Stomach smooth muscle (tissue), 2 donors: ENCODE results near the gene ARL5A.
"Not testable (repeated sequence)": the region's sequence is repeated elsewhere in the genome, so short reads cannot be mapped to it uniquely, and the experiment has no call there.

Experiments
- H3K27ac ChIP-seq: one replicate; pipeline ENCODE4 v1.7.0; 2013; ENCODE audit warnings: mild to moderate bottlenecking, low read length, inconsistent platforms
- H3K27me3 ChIP-seq, 2 donors: one replicate each; pipeline ENCODE4 v1.7.0; 2013; ENCODE audit warnings: low read length in 2 of 2; ENCODE audit not compliant: insufficient read depth in 2 of 2, control insufficient read depth in 1 of 2
- H3K36me3 ChIP-seq, 2 donors: one replicate each; pipeline ENCODE4 v1.7.0; 2013; ENCODE audit warnings: low read length in 2 of 2; ENCODE audit not compliant: control insufficient read depth in 2 of 2, insufficient read depth in 2 of 2
- H3K4me1 ChIP-seq: one replicate; pipeline ENCODE4 v1.7.0; 2013; ENCODE audit warnings: low read length; ENCODE audit not compliant: control insufficient read depth, insufficient read depth
- H3K4me3 ChIP-seq, 2 donors: one replicate each; pipeline ENCODE4 v1.7.0; 2013; ENCODE audit warnings: low read length in 2 of 2
- H3K9ac ChIP-seq, 2 donors: one replicate each; pipeline ENCODE4 v1.7.0; 2013; ENCODE audit warnings: low read length in 2 of 2, mild to moderate bottlenecking in 1 of 2
- H3K9me3 ChIP-seq, 2 donors: one replicate each; pipeline ENCODE4 v1.7.0; 2013; ENCODE audit warnings: low read length in 2 of 2; ENCODE audit not compliant: control insufficient read depth in 2 of 2
- donor health status: healthy.
- donor health status: Pancreatic carcinoma.

ARL5A gene, protein sequence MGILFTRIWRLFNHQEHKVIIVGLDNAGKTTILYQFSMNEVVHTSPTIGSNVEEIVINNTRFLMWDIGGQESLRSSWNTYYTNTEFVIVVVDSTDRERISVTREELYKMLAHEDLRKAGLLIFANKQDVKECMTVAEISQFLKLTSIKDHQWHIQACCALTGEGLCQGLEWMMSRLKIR

DNA sequence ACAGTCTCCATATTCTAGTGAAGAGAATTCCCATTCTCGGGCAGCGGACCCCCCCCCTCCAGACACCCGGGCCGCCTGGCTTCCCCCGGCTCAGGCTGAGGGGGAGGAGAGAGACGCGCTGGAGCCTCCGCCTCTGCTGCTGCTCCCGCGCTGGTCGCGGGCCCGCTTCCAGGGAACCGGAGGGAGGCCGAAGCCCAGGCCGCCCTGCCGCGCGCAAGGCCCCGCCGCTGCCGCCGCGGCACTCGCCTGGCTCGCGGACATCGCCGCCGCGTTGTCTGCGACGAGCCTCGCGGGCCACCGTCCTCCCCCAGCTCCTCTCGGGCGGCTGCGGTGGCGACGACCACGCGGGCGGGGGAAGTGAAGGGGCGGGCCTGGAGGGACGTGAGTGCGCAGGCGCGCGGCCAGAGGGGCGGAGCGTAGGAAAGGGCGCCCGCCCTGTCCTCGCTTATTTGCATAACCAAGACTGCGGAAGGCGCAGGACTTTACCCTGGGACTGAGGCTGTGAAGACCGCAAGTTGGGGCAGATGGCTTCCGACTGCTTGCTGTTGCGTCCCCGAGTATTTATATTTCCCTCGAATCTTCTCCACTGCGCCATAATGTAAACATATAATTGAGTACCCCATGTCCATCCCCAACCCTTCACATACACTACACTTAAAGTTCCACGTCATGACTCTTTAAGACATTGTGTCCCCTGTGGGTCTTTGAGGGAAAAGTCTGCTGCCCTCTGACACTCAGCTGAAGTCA is at the start of gene ARL5A:
Gene ARL5A (minus strand): TSS at position 279 of the 747 bp plus-strand sequence. CDS start 245 bp downstream, at position 34.
- peaks cover 5% of the 10 kb centered on the region for H3K4me1 ChIP-seq
- H3K27ac ChIP-seq, result peak within 1 kb of the TSS; percentile 72
- H3K9ac ChIP-seq, result peak within 1 kb of the TSS; percentile 75 to 87
- peak within 1 kb of the TSS; percentile 90 to 94 for H3K4me3 ChIP-seq
- H3K27me3 ChIP-seq, result no peaks in the 10 kb centered on the region
- no peaks in the 10 kb centered on the region for H3K36me3 ChIP-seq
- H3K9me3 ChIP-seq, result no peaks in the 10 kb centered on the region

- not testable (repeated sequence) for H3K27me3 ChIP-seq, H3K9ac ChIP-seq, H3K27ac ChIP-seq, H3K9me3 ChIP-seq, H3K4me1 ChIP-seq, H3K36me3 ChIP-seq, H3K4me3 ChIP-seq
Measured at GRCh38 chr2:151875631-151876030, 47.4 kb upstream of the ARL5A start.

DNA sequence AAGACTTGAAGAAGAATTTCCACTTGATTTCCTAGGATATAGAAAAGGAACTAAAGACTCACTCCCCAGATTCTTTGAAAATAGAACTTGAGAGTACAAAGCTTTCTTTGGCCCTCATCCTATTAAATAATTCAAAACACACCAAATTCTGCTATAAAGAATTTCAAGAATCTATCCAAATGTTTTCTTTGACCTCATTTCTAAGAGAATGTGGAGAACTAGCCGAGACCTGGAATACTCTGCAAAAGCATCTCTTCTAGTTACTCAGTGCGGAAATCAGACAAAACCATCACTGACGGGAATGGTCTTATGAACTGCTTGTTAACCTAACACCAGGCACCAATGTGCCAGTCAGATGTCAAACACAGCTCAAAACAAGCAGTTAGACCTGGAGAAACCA is 44.2 kb upstream of the ARL5A start:
- H3K27ac ChIP-seq, result no peak overlapping the region
- H3K36me3 ChIP-seq, result no peaks in the 10 kb centered on the region
- H3K27me3 ChIP-seq, result no peaks in the 10 kb centered on the region
- no peak overlapping the region for H3K9ac ChIP-seq
- H3K9me3 ChIP-seq, result no peaks in the 10 kb centered on the region
- H3K4me3 ChIP-seq, result no peak overlapping the region
- no peaks in the 10 kb centered on the region for H3K4me1 ChIP-seq

DNA sequence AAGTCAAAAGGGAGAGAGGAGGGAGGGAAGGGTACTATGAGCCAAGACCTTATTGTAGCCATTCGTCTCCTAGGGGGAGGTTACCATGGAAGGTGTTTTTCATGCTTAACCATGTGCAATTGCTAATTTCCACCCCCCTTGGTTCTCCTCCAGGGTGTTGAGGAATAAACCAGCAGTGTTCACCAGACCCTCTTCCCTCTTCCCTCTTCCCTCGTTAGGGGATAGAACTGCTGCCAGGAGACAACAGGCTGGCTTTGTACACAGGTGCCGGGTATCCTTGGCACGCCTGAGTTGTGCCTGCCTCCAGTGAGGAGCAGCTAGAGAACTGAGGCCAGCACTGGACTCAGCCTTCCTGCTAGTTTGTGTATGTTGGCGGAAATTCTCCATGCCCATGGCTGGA is 41.1 kb upstream of the ARL5A start:
- Histone ChIP-seq H3K4me1 (no peaks in the 10 kb centered on the region), H3K4me3 (no peak overlapping the region), H3K9ac (no peak overlapping the region), H3K27ac (no peak overlapping the region), H3K9me3 (no peaks in the 10 kb centered on the region), H3K27me3 (no peaks in the 10 kb centered on the region), H3K36me3 (no peaks in the 10 kb centered on the region)

- no peak overlapping the region for H3K4me3 ChIP-seq
- no peaks in the 10 kb centered on the region for H3K36me3 ChIP-seq
- H3K27ac ChIP-seq, result no peak overlapping the region
- H3K27me3 ChIP-seq, result no peaks in the 10 kb centered on the region
- H3K9me3 ChIP-seq, result no peaks in the 10 kb centered on the region
- H3K9ac ChIP-seq, result no peak overlapping the region
- H3K4me1 ChIP-seq, result peaks cover 7% of the 10 kb centered on the region
Measured at GRCh38 chr2:151862700-151863099, 34.5 kb upstream of the ARL5A start.

GRCh38 chr2:151861174-151861573 is 33.0 kb upstream of the ARL5A start:
- Histone ChIP-seq H3K9me3 (no peaks in the 10 kb centered on the region), H3K27ac (no peak overlapping the region), H3K36me3 (no peaks in the 10 kb centered on the region), H3K9ac (no peak overlapping the region), H3K4me1 (peaks cover 7% of the 10 kb centered on the region), H3K27me3 (no peaks in the 10 kb centered on the region), H3K4me3 (no peak overlapping the region)

DNA sequence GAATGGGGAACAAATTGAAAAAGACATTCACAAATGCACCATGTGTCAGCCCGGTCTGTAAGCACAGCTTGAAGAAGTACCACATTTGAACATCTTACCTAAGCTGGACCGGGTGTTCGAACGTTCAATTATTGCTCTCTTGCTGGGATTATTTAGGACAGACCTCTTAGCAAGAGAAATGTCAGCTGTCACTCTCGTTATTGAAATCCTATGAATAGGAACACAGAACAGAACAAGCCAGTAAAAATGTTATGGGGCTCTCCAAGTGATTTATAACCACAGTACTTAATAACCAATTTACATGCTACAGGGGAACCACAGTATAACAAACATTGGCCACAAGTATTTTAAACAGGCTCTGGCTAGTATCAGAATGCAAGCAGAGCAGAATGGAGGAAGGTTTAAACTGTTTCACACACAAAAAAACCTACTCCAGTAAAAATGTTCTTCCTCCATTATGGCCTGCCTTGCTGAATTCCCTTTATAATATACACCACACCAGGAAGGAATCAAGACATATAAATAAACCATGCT is 32.5 kb upstream of the ARL5A start:
- peaks cover 7% of the 10 kb centered on the region for H3K4me1 ChIP-seq
- peak overlapping the region in 1 of 2 donors; percentile 1 for H3K4me3 ChIP-seq
- no peaks in the 10 kb centered on the region for H3K36me3 ChIP-seq
- H3K9me3 ChIP-seq, result no peaks in the 10 kb centered on the region
- H3K9ac ChIP-seq, result no peak overlapping the region
- H3K27me3 ChIP-seq, result no peaks in the 10 kb centered on the region
- H3K27ac ChIP-seq, result no peak overlapping the region

- H3K4me1 ChIP-seq, result peaks cover 7% of the 10 kb centered on the region
- H3K9ac ChIP-seq, result no peak overlapping the region
- no peaks in the 10 kb centered on the region for H3K9me3 ChIP-seq
- peak overlapping the region in 1 of 2 donors; percentile 9 for H3K4me3 ChIP-seq
- no peak overlapping the region for H3K27ac ChIP-seq
- H3K27me3 ChIP-seq, result no peaks in the 10 kb centered on the region
- H3K36me3 ChIP-seq, result no peaks in the 10 kb centered on the region
Measured at GRCh38 chr2:151860210-151860609, 32.0 kb upstream of the ARL5A start.

DNA sequence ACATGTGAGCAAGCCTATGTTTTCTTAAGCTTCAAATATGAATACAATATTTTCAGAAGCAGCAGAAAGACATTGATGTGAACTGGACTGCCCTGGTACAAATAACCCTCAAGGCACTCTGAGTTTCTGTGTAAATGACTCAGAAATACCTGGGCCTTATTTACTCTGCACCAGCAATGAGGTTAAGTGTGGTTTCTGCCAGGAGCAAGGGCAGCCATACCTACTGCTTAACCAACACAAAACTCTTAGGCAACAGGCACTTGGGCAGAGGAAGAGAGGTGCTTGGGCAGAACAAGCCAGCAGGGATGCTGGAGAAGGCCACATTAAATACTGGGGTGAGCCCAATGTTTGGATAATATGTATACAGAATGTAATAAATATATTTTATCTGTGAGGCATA is 29.4 kb upstream of the ARL5A start:
- no peak overlapping the region for H3K4me3 ChIP-seq
- H3K9me3 ChIP-seq, result no peaks in the 10 kb centered on the region
- H3K27ac ChIP-seq, result no peak overlapping the region
- H3K36me3 ChIP-seq, result no peaks in the 10 kb centered on the region
- no peak overlapping the region for H3K9ac ChIP-seq
- H3K27me3 ChIP-seq, result no peaks in the 10 kb centered on the region
- H3K4me1 ChIP-seq, result peaks cover 7% of the 10 kb centered on the region

DNA sequence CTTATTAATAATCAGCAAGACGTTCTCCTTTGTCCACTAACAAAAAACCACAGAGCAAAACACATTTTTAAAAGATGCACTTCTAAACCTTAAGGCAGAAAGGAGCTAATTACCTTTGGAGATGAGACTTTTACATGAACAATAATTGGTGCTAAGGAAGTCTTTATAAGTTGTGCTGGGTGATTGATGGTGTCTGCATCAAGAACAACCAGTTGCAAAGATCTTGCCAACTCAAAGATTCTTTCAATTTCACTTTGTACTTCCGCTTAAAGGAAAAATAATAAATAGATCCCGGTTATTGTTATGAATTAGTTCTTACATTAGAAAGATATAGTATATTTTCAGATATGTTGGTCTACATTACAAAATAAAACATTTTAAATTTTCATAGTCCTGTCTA is 26.9 kb upstream of the ARL5A start:
- Histone ChIP-seq H3K36me3 (no peaks in the 10 kb centered on the region), H3K27me3 (no peaks in the 10 kb centered on the region), H3K4me3 (no peak overlapping the region)

More for the DNA sequence above, 26.9 kb upstream of the ARL5A start:
- Histone ChIP-seq H3K4me1 (no peaks in the 10 kb centered on the region), H3K27ac (no peak overlapping the region), H3K9ac (no peak overlapping the region), H3K9me3 (no peaks in the 10 kb centered on the region)
